Fibroblast of skin of scalp (primary cell): ENCODE results near the gene FIGN. TPM values are rescaled to one million over a fixed set of nuclear protein-coding genes. Genes with fewer than 3 reads are reported as not detected.

Experiments
- DNase-seq: peaks from one replicate; pipeline ENCODE4 v3.0.0-alpha.2; 2013
- polyA plus RNA-seq, 2 experiments: library from polyadenylated mRNA; unstranded; fragments of 120-200 nt; gene quantifications; one replicate each; pipeline ENCODE4 v1.2.1, GENCODE V29; 2013; ENCODE audit not compliant: insufficient read length in 2 of 2

The FIGN gene, protein sequence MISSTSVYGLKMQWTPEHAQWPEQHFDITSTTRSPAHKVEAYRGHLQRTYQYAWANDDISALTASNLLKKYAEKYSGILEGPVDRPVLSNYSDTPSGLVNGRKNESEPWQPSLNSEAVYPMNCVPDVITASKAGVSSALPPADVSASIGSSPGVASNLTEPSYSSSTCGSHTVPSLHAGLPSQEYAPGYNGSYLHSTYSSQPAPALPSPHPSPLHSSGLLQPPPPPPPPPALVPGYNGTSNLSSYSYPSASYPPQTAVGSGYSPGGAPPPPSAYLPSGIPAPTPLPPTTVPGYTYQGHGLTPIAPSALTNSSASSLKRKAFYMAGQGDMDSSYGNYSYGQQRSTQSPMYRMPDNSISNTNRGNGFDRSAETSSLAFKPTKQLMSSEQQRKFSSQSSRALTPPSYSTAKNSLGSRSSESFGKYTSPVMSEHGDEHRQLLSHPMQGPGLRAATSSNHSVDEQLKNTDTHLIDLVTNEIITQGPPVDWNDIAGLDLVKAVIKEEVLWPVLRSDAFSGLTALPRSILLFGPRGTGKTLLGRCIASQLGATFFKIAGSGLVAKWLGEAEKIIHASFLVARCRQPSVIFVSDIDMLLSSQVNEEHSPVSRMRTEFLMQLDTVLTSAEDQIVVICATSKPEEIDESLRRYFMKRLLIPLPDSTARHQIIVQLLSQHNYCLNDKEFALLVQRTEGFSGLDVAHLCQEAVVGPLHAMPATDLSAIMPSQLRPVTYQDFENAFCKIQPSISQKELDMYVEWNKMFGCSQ
- 0.85 TPM for polyA plus RNA-seq (2013, experiment 1 of 2; ENCODE audit: insufficient read length)
- 1.1 TPM for polyA plus RNA-seq (2013, experiment 2 of 2; ENCODE audit: insufficient read length)

DNA sequence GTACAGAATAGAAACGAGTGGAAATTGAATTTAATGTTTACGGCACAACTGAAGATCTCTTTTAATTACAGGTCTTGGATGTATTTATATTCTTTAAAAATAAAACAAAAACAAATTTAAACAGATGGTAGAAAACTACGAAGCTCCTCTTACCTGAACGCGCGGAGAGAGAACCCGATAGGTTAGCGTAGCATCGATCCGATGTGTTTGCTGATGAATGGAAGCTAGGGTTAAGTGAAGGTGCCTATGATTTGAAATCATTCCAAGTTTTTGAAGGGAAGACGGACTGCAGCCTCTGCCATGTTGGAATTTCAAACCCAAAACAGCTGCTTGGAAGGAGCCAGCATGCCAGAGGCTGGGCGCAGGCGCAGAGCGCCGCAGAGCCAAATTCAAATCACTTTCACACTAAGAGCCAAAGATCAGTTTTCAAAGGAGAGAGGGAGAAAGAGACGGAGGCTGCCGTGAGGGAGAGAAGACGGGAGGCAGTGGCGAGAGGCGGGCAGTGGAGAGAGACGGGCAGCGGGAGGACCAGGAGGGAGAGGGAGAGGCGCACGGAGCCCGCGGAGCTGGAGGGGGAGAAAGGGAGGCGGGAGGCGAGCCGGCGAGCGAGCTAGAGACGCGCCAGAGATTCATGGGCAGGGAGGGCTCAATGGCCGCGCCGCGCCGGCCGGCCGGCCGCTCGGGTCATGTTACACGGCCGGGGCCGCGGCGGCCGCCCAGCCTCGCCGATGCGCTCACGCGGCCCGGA, at the start of gene FIGN:
FIGN (minus strand) TSS at position 324 of the 748 bp plus-strand sequence. CDS start 1,081 bp downstream, outside the sequence.
- DNase-seq = peak; percentile 86

DNA sequence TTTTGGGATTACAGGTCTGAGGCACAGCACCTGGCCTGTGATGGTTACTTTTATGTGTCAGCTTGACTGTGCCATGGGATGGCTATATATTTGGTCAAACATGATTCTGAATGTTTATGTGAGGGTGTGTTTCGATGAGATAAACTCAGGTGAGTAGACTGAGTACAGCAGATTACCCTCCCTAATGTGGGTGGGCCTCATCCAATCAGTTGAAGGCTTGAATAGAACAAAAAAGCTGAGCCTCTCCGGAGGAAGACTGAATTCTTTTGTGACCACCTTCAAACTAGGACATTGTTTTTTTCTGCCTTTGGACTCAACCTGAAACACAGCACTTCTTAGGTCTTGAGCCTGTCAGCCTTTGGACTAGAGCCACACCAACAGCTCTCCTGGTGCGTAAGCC, 49.4 kb upstream of the FIGN start:
- DNase-seq = no peak

DNA sequence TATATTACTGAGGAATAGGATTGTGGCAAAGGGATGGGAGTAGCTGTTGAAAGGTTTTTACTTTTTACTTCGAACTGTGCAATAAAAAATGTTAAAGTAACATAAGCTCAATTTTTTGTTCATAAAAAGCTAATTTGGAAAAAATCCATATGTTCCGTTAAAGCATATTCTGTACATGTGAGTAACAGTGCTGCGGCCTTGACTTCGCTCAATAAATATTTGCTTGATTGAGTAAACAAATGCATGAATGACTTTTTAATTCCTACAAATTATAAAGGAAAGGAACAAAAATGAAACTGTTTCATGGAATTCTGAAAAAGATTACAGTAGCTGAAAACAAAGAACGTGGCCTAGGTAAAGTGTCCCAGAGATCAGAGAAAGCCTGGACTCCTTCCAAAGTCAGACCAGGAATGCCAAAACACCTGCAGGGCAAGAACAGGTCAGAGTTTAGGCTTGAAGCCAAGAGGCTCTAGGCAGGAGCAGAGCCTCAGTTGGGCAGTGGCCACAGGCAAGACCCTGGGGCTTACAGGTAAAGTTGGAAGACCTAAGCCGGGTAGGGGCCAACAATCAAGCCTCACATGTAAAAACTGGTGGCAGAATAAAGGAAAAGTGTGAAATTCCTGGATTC, 44.3 kb upstream of the FIGN start:
- no peak for DNase-seq

DNA sequence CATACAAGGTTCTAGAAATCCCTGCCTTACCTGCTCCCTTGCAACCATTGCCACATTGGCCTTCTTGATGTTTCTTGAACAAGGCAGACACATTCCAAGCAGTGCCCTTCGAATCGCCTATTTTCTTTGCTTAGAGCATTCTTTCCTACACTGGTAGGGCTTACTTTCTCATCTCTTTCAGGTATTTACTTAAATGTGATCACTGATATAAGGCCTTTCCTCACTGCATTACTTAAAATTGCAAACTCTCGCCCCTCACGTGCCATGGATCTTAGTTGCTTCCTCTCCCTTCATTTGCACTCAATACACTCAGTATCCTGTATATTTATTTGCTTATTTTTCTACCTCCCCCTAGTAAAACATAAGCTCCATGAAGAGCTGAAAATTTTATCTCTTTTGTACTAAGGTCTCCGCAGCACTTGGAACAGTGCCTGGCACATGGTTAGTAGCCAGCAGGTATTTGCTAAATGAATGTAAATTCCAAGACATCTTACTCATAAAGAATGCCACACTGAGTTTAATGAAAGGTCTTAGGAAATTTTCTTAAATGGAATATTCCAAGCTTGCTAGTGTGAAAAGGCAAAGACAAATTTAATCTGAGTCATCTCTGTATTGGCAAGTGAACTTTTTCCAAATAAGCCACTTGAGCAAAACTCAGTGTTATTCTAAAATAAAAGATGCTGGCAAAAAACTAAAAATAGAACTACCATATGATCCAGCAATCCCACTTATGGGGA, 42.4 kb upstream of the FIGN start:
- DNase-seq = peak; percentile 90

DNA sequence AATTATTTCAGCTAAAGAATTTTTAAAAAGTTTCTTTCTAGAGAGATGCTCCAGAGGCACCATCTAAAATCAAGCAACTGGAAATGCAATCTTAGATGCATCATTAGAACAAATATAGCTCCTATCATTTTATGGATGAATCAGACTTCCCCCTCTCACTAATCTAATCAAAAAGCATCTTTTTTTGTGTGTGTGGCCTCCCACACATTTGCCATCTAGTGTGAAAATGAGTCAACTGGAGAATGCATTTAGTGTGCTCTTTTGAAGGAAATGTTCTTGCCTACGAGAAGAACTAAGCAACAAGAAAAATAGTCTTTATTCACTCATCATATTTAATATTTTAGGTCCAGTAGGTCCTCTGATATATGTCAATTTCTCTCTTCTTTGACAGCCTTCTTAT, 39.5 kb upstream of the FIGN start:
- DNase-seq = peak; percentile 12

DNA sequence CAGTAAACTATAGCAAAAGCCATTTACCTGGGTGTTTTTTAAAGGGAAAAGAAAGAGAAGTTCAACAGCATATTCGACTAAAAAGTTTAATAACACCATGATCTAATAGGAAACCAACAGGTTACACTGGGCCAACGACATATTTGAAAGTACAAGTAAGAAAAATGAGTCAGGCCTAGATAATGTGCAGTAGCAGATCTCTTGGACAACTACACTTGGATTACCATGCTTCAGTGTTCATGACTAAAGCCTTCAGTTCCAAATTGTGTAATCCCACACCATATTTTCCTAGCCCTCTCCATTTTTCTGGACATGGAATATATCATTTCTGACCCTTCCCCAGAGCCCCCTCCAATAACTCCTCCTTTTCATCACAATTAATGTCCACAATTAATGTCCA, 39.1 kb upstream of the FIGN start:
- peak; percentile 71 for DNase-seq

DNA sequence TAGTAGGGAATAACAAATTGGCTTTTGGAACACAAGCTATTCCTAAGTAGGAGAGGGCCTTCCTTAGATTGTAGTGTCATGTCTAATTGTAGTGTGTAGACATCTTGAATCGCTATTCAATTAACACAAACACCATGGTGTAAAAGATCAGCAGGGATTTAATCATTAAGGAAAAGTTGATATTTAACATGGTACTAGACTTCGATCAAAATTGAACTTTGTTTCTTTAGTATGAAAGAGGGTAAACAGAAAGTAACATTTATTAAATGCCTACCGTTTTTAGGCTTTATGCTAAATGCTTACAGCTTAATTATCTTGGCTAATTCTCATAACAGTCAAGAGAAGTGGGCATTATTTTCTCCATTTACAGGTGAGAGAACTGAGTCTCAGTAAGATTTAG, 37.5 kb upstream of the FIGN start:
- no peak for DNase-seq

DNA sequence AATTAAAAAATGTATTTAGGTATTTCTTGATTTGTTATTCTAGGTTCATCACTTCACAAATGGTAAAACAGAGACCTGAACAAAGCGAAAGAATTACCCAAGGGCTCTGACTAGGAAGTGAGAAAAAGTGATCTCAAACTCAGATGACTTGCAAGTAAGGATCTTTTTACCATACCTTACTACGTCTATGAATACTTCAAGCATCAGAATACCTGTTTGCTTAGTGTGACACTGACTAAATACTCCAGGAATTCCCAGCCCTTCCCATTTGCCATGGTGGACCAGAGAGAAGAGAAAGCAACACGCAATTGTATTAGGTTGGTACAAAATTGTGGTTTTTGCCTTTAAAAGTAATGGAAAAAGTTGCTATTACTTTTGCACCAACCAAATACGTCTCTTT, 35.8 kb upstream of the FIGN start:
- no peak for DNase-seq

DNA sequence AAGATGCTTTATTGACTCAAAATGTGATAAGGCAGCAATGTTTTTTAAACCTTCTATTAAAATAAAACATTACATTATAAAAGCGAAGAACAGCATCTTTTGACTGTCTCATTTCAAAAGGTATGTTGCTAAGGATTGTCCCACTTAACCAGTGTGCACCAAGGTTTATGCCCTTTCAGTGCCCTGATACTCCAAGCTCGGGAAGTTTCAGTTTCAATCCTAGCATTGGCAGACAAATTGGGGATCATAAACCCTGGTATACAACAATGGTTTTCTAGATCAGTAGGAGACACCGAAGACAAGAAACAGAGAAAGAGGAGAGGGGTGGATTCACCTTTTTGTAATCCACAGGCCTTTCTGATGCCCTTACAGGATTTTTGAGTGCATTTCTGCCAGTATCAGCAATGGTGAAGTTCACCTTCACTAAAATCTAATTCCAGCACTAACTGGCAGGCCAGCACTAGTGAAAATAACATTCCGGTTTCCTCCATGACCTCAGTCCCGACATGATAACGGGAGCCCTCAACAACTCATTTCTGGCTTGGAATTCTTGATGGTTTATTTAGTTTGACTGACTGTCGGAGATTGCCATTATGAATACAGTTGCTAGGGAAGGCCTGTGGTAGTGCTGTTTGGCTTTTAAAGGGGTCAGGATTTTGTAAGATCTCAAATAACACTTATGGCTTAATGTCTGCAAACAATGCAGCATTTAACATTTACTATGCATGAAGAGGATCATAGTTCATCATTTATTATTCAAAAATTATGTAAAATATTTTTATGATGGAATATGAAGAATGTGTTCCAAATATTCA, 33.3 kb upstream of the FIGN start:
- DNase-seq = no peak

DNA sequence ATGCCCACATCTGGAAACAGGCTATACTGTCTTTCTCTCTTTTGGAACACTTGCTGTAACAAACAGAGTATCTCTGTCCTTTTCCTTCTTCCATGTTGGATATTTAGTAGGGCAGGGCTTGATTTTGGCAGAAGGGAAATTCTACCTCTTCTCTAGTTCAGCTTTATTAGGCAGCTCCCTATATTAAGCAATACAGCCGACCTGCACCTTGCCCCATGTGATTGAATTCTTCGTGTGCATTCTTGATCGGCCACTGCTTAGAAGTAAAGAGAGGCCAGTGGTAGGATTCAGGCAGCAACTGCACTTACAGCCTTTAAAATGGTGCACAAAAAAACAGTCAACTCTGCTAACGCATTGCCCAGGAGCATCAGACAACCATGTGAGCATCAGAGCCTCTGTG, 31.3 kb upstream of the FIGN start:
- no peak for DNase-seq

DNA sequence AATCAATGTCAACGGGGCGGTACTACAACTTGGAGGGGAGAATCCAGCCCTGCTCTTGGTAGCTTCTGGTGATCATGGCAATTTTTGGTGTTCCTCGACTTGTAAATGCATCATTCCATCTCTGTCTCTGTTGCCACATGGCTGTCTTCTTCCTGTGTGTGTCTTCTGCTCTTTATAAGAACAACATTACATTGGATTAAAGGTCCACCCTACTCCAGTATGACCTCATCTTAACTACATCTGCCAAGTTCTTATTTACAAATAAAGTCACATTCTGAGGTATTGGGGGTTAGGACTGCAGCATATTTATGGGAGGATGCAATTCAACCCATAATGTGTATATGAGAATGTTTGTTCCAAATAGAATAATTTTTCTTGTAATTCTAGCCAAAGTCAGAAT, 28.8 kb upstream of the FIGN start:
- no peak for DNase-seq

DNA sequence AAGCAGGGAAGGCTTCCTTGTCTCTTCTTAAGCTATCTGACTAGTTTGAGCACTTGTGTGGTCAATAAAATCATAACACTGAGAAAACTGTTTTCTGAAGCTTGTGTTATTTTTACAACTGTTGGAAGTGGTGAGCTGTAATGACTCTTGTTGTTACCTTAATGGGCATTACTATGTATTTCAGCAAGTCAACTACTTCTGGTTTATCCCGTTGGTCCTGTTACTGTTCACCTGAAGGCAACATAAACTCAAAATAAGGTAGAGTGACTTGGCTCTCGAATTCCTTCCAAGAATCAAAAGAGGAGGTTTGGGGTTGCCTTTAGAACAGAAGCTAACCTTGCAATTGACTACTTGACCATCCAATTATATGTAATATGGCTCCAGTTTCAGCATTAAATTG, 23.2 kb upstream of the FIGN start:
- DNase-seq = no peak

DNA sequence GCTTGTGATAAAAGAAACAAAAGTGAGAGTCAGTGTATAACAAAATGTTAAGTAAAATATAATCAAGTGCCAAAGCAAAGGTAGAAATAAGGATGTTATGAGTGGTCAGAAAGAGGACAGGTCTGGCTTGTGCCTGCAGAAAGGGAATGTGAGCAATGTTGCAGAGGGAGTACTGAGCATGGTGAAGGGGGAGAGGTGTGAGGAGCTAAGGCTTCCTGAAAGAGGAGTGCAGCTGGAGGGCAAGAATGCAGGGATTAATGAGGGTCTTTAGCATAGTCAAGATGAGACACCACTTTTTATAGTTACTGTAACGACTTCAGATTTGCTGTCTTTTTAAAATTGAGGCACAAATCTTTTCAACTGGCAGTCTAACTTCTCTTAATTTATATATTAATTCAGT, 22.0 kb upstream of the FIGN start:
- DNase-seq = no peak

DNA sequence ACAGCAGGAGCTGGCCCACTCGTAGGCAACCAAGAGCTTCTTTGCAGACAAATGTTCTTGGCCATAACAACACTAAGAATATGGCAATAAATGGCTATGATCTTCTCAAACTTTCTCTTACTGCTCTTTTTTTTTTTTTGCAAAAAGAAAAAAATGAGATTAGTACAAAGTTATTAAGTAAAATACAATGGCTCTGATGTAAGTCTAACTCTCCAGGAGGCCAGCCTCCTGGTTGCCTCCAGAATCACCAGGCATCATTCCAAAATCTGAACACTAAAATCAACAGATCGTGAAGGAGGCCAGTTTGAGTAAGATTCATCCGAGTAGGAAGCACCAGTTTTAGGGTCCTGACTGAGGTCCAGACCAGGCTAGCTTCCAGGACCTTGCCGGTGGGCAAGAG, 20.8 kb upstream of the FIGN start:
- DNase-seq = no peak

DNA sequence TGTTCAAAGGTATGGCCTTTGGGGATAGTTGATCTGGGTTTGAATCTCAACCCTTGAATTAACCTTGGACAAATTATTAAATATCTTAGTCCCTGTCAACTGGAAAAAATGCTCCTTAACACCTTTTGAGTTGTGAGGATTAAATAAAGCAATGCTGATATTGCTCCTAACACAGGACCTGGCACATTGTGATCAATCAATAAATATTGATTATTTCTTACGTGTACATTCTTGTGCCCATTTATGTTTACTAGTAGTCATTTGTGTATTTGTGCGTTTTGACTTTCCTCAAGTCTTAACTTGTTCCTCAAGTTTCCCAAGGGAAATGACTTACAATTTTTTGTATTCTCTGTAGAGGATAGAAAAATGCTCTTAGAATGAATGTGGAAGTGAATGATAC, 19.6 kb upstream of the FIGN start:
- no peak for DNase-seq

DNA sequence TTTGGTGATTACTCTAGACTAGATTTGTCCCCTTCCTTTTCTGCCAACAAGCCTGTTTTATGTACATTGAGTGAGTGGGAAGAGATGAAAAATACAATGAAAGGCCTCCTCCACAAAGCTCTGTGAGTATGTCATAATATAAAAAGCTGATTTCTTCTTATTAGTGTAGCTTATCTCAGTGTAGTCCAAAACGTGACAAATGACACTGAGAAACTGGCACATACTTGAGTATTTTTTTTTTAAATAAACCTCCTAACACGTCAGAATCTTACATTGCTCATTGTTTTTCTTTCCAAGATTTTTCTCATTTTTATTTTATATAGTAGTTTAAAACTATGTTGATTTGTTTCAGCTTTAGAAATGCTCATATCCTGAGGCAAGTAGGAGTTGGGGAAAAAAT, 17.9 kb upstream of the FIGN start:
- DNase-seq = peak; percentile 40

DNA sequence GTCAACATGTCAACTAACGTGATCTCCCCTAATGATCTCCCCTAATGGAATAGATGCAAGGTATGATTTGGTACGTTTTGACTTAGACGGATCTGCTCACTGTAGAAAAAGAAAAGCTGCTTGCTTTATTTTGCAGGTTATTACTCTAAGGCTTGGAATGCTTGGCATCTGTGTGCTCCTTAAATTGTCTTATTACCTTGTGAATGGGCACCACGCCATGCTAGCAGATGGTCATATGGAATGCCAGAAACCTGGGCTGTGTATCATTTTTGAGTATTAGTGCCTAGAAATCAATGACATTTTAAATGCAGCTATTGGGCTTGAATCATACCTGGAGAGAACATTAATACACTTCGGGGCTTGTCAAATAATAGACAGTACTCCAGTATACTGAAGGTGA, 16.5 kb upstream of the FIGN start:
- DNase-seq = no peak

DNA sequence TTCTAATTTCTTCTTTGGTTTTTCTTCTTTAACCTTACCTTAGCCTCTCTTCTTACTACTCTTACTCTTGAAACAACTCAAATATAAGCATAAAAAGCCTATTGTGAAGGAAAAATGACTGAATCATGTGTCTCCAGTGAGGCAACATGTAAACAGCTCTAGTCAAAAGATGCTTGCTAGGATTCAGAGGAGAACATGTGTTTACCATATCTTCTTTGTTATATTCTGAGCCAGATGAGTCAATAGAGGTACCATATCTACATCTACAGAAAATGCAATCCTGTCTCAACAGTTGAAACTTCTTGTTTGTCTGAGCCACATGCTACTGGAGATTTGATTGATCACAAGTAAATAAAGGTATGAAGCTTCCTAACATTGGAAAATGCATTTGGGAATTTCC, 15.9 kb upstream of the FIGN start:
- DNase-seq = no peak

DNA sequence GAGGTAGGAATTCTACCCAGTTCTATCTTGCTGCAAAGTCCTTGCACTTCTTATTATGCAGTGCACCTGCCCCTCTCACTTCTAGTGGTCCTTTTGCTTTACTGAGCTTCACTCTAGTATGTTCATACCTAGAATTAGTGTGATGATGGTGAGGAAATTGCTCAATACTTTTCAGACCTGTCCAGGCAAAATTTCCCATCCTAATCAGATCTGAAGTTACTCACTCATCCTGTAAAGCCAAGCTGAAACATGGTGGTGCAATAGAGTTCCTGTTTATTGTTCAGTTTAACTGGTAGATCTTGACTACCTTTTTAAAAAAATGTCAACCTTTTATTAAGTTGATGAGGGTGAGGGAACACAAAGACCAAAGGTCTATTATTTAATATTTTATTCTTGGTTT, 12.6 kb upstream of the FIGN start:
- no peak for DNase-seq

DNA sequence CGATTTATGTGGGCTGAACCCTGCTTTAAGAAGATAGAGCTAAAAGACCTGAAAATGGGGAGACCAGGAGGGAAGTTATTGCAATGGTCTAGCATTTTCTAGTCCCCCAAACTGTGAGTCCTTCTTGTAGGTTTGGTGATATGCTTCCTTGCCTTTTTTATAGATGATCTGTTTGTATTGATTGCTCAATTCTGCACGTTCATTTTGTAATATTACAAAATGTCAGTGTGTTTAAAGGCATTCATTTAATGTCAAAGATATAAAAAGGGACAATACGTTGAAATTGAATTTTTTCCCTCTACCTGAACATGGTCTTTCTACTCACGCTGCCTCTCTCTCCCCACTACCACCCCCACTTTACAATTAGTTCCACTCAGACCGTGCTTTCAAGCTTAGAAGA, 5.6 kb upstream of the FIGN start:
- DNase-seq = no peak

DNA sequence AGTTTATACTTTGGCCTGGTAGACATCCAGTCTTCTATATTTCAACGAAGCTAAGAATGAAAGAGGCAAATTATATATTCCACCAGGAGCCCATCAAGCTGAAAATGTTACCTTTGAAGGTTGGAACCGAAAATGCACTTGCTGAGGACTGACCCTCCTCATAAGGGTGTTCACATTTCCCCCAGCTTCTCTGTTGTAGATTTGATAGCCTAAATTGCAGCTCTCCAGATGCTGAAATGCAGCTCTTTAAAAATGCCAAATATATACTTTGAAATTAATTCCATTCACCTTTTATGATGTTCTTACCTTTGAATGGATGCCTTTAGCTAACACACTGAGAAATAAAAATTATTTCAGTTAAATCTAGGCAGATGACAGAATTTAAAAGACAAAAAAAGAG, 1.8 kb upstream of the FIGN start:
- no peak for DNase-seq

DNA sequence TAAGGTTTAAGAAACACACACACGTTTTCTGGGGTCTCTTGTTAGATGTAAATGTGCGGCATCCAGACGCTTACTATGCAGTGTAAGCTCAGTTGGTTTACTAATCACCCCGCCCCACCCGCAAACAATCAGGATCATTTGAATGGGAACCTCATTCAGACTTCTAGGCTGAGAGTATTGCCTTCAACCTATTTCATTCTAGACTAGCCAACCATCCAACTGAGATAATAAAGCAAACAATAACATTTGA, 1.3 kb upstream of the FIGN start:
- no peak for DNase-seq
